GM12892 (cell line): ENCODE measurements around the gene SLC48A1.

ENCODE experiments used
- DNase-seq: peaks from one replicate; pipeline ENCODE4 v3.0.0; 2011; ENCODE audit not compliant: insufficient read length
- FAIRE-seq: peaks from 2 replicates; lab custom pipeline; 2011; peaks lifted over from hg19 to GRCh38; lab: Jason Lieb, UNC
- POLR2A ChIP-seq: IDR thresholded peaks from 2 replicates; pipeline ENCODE4 v1.6.1; 2011; ENCODE audit warnings: low read depth, low read length, control low read depth
- POLR2AphosphoS5 ChIP-seq: IDR thresholded peaks from 2 replicates; pipeline ENCODE4 v1.6.1; 2011; ENCODE audit warnings: low read depth, low read length, control low read depth
- TAF1 ChIP-seq: IDR thresholded peaks from 2 replicates; pipeline ENCODE4 v1.6.1; 2011; ENCODE audit warnings: low read depth, mild to moderate bottlenecking, control low read depth, low read length, borderline replicate concordance

Gene SLC48A1

GRCh38 chr12:47776471-47777143 is 3.6 kb downstream of the SLC48A1 start:
- FAIRE-seq (no peak), DNase-seq (no peak)
- TF ChIP-seq POLR2AphosphoS5 (no peak), TAF1 (no peak), POLR2A (no peak)

GRCh38 chr12:47777151-47777550 is 4.1 kb downstream of the SLC48A1 start:
- DNase-seq (no peak), FAIRE-seq (no peak)
- TF ChIP-seq TAF1 (no peak), POLR2A (no peak), POLR2AphosphoS5 (no peak)

DNA sequence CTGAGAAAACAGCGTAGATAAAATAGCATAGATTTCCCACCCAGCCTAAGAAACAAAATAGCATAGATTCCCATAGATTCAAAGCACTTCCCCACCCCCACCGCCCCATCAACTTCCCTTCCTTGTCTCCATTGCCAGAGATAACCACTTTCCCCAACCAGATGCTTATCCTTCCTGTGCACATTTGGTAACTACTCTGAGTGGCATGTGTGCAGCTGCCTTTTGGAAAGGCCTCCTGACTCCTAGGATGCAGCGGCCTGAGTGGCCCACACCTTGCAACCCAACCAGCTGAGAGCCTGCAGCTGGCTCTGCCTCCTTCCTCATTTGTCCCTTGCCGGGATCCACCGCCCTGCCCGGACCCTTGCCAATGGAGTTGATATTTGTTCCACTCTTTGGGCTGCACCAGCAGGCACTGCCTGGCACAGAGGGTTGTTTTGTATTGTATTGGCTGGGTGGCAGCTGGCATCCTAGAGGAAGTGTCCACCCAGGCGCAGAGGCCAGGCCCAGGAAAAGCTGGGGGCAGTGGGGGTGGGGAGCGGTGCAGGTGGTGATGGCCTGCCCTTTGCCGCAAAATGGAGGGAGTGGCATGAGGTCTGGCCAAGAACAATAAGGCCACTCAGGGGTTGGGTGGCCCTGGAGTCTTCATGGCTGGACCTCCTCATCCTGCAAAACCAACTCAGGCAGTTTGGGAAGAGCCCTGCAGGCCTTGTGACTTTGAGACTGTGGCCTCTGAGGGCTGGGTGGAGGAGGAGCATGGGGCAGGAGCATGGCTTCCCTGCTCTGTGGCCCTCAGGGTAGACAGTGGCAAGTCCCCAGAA is 4.9 kb downstream of the SLC48A1 start:
- FAIRE-seq (no peak), DNase-seq (no peak)
- TF ChIP-seq POLR2AphosphoS5 (no peak), POLR2A (no peak), TAF1 (no peak)

GRCh38 chr12:47778881-47779280 is 5.8 kb downstream of the SLC48A1 start:
- no peak for FAIRE-seq
- TF ChIP-seq POLR2A, result no peak
- TF ChIP-seq TAF1, result no peak
- TF ChIP-seq POLR2AphosphoS5, result no peak
- DNase-seq, result no peak

DNA sequence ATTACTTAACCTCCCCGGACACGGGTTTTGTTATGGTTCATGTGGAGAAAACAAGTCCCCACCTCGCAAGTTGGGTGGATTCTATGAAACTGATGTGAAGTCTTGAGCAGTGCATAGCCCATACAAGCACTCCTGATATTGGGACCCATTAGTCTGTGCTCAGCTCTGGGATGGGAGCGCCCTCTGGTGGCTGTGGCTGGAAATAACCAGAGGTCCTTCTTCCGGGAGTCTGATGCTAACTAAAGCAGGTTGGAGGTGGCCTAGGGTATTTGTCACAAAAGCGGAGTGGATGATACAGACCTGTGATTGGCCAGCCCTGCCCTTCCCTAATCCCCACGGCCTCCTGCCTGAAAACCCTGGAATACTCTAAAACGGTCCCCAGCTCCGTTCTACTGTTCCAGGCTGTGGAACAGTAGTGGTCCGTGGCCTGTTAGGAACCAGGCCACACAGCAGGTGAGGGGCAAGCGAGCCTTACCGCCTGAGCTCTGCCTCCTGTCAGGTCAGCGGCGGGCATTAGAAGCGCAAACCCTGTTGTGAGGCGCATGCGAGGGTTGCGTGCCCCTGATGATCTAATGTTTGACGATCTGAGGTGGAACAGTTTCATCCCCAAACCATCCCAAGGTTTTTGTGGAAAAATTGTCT is 6.4 kb downstream of the SLC48A1 start:
- FAIRE-seq, result peak; percentile 92
- TF ChIP-seq POLR2AphosphoS5 (no peak), TAF1 (no peak), POLR2A (no peak)
- peak; percentile 83 for DNase-seq

DNA sequence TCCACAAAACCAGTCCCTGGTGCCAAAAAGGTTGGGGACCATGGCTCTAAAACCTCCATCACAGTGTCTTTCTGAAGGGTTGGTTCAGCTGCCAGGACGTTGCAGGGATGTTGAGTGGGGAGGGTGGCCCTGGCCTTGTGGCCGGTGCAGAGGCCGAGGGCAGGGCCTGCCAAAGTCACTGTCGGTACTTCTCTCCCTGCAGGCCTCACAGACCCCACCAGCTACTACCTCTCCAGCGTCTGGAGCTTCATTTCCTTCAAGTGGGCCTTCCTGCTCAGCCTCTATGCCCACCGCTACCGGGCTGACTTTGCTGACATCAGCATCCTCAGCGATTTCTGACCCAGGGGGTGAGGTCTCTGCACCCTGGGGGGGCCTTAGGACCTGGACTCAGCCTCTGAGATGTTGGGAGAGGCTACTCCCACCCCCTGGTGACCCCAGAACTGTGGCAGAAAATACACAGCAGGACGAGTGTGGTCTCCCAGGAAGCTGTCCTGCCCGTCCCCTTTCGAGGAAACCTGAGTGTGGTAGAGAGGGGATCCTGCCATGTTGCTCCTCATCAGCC is 7.0 kb downstream of the SLC48A1 start:
- TF ChIP-seq POLR2AphosphoS5 (no peak), TAF1 (no peak), POLR2A (no peak)
- no peak for FAIRE-seq
- DNase-seq, result no peak

DNA sequence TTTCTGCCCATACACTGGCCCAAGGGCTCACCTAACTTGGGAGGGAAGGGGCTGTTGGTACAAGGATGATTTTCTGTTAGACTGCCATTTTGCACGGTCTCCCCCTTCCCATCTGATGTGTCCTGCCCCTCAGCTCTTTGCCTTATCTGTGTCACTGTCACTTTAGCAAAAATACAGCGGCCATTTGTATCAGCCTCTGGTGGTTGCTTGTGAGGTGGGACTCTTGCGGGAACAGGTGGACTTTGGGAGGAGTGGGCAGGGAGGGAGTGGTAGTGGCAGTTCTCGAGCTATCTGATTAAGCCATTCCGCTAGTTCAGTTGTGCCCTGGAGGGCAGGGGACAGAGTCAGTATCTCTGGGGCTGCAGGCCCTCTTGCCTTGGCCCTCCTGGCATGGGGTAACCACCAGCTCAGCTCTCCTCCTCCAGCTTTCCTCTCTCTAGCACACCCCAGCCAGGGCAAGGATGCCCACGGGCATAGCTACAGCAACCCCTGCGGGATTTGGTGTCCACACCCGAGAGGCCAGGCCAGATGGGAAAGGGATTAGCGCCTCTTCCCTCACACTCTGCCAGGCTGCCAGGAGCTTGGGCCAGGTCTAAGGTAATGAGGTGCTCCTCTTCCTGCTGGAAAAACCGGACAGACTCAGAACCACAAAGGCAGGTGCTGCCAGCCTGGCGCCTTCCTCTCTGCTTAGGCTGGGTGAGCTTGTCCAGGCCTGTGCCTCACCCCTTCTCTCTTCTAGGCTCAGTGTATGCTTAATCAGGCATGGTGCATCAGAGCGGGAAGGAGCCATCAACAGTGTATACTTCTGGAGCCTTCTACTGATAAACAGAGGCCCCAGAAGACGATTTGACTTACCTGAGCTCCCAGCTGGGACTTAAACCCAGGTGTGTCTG is 8.7 kb downstream of the SLC48A1 start:
- TF ChIP-seq TAF1, result no peak
- no peak for TF ChIP-seq POLR2AphosphoS5
- TF ChIP-seq POLR2A, result peak; percentile 4; the same call in 1 of the 2 replicates
- FAIRE-seq, result no peak
- DNase-seq, result no peak

DNA sequence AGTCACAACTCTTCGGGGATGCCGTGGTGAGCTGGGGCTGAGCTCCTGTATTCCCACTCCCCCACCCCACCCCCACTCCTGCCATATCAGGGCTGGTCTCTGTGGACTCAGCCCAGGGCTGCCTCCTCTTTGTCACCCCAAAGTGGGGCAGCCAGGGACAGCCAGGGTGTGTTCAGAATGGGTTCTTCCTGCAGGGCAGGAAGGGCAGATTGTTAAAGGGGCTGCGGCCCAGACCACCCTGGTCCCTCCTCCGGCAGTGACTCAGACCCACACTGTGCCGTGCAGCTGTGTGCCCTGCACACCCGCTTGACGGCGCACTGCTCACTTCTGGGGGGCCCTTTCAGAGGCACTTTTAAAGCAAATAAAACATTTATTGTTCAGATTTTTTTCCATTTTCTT is 9.3 kb downstream of the SLC48A1 start:
- DNase-seq (no peak), FAIRE-seq (no peak)
- no peak for TF ChIP-seq POLR2AphosphoS5
- TF ChIP-seq TAF1, result no peak
- TF ChIP-seq POLR2A, result no peak

DNA sequence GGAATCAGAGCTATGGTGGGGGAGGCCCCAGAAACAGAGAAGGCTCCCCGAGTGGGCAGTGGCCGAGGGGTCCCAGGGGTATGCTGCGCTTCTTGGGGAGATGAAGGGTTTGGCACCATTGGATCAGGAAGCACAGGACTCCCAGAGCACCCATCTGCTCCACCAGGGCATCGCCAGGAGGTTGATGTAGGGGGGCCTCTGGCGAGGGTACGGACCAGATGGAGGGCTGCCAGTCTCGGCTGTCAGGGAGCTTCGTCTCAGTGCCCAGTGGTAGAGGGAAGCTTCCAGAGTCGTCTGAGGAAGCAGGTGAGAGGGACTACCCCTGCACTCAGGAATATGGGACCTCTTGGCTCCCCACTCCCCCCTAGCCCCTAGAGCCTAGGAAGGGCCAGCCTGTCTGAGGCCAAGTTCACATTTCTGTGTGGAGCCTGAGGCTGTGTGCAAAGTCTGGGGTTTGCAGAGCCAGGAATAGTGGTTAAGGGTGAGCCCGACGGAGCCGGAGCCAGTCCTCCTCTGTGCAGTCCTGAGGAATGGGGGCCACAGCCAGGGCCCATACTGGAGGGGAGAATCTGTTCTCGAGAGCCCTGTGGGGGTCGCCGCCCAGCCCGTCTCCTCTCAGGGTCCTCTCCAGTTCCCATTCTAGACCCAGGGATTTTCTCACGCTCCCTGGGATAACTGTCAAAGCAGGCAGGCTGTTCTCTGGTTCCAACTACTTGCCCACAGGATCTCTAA is 10.2 kb downstream of the SLC48A1 start:
- FAIRE-seq, result no peak

More for the DNA sequence above, 10.2 kb downstream of the SLC48A1 start:
- DNase-seq, result no peak
- TF ChIP-seq TAF1 (no peak), POLR2A (no peak), POLR2AphosphoS5 (no peak)
